Activated naive CD4-positive, alpha-beta T cell treated with anti-CD3 and anti-CD28 coated beads for 36 hours (primary cell): ENCODE data around the gene CCDC70. TPM values are rescaled to one million over a fixed set of nuclear protein-coding genes. Genes with fewer than 3 reads are reported as not detected.

Experiments used
- CTCF ChIA-PET: fragments of 350-600 bp; sonication (Branson Sonifier 250); formaldehyde crosslinking; loops from one replicate; lab custom pipeline; 2021; ENCODE audit warnings: antibody characterized with exemption; lab: Charles Lee
- DNase-seq: peaks from one replicate; pipeline ENCODE4 v3.0.0-alpha.2; 2020
- H3K27ac Mint-ChIP-seq: one replicate; pipeline ENCODE4 v1.8.0; 2021; ENCODE audit warnings: mild to moderate bottlenecking, mixed read lengths
- H3K27me3 Mint-ChIP-seq: one replicate; pipeline ENCODE4 v1.8.0; 2021; ENCODE audit warnings: low read depth, mixed read lengths
- H3K36me3 Mint-ChIP-seq: one replicate; pipeline ENCODE4 v1.8.0; 2021; ENCODE audit warnings: low read depth, mixed read lengths
- H3K4me1 Mint-ChIP-seq: one replicate; pipeline ENCODE4 v1.8.0; 2021; ENCODE audit warnings: low read depth, mixed read lengths
- H3K4me3 Mint-ChIP-seq: one replicate; pipeline ENCODE4 v1.8.0; 2021; ENCODE audit warnings: mild to moderate bottlenecking, moderate library complexity, mixed read lengths
- H3K9me3 Mint-ChIP-seq: one replicate; pipeline ENCODE4 v1.8.0; 2021; ENCODE audit warnings: mixed read lengths
- intact Hi-C: fragments of 100-400 bp; cut with micrococcal nuclease; formaldehyde crosslinking; loops from one replicate; pipeline ENCODE4 v1.15.1; 2023
- total RNA-seq, 2 experiments: library from RNA; stranded (reverse); gene quantifications; one replicate each; pipeline ENCODE4 v1.2.3, GENCODE V29; 2021

The CCDC70 gene
- total RNA-seq, 2 experiments from 2014 or later, result not detected

DNA sequence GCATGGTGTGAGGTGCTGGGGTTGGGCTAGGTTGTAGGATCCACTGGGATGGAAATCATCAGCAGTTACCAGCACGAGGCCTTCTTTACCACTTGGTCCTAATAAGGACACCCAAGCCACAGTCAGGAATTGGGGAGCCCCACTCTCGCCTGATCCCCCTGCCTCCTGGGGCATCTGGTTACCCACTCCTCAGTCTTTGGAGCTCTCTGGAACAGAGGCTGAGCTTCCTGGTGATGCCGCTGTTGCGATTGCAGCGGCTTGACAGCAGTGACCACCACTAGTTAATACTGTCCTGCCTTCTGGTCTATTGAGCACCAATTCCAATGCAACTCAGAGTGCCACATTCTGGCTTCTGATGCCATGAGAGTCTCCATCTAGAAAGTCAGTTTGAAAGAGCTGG, 30.2 kb upstream of the CCDC70 start:
- H3K36me3 Mint-ChIP-seq, result no peaks in the 10 kb centered on the region
- H3K4me3 Mint-ChIP-seq, result no peak overlapping the region
- no peak overlapping the region for H3K27ac Mint-ChIP-seq
- intact Hi-C loops, result no loop called here
- no peak for DNase-seq
- peaks cover 47% of the 10 kb centered on the region for H3K4me1 Mint-ChIP-seq
- no peaks in the 10 kb centered on the region for H3K9me3 Mint-ChIP-seq
- CTCF ChIA-PET, result interaction anchor here (1.2 to 5.8 kb wide), 14 partner anchors 11 to 397 kb away, joined by 3 to 176 read pairs (median 10); partner anchors contain the start of gene TMEM272
- no peaks in the 10 kb centered on the region for H3K27me3 Mint-ChIP-seq

DNA sequence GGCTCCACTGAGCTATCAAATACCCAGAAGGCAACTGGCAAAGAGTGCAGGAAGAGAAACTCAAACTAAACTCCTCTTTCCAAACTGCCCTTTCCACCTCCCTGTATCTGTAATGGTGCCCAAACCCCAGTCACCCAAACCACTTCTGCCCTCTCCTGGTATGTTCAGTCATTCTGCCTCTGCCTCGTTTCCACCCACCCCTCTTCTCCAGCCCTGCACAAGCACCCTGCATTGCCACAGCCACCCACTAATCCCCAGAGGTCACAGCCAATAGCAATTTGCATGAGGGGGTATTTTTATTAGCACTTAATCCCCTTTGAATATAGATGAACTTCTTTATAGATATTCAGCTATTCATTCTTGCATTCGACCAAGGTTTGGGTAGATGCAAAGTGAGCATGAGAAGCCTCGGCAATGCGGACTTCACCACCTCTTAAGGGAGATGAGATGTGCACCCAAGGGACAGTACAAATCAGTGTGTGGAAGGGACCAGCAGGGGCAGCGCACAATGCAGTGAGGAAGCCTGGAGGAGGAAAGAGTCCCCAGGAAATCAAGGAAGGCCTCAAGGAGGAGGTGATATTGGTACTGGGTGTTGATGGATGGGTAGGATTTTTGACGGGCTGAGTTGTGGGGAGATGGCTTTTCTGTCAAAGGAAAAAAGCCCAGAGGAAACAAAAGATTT, 29.2 kb upstream of the CCDC70 start:
- DNase-seq, result peak; percentile 79
- CTCF ChIA-PET, result interaction anchor here (0.6 to 5.8 kb wide), 24 partner anchors 9 to 708 kb away, joined by 3 to 176 read pairs (median 4); partner anchors contain the start of gene TMEM272
- Mint-ChIP-seq H3K4me1 (peaks cover 44% of the 10 kb centered on the region), H3K36me3 (no peaks in the 10 kb centered on the region), H3K4me3 (no peak overlapping the region), H3K9me3 (no peaks in the 10 kb centered on the region), H3K27ac (peak overlapping the region; percentile 57), H3K27me3 (no peaks in the 10 kb centered on the region)
- intact Hi-C loops, result loop anchor here (1.0 kb wide), 3 partner anchors 13 to 295 kb away; no protein-coding TSS in a partner anchor

DNA sequence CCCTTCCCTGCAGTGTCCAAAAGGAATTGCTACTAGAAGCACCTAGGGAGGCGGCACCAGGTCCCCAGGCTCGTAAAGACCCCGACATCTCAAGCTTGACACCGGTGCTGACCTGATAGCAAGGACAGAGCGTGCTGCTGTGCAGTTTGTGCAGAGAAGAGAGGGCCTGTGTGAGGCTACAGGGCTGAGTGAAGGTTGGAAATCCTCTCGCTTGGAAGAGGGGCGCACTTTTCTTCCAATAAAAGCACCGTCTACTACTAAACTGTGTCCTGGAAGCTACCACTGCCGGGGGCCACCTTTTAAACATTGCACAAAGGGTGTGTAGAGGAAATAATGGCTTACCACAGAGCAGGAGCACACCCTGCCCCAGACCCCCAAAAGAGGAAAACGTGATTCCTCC, 27.8 kb upstream of the CCDC70 start:
- intact Hi-C loops, result no loop called here
- Mint-ChIP-seq H3K9me3 (no peaks in the 10 kb centered on the region), H3K4me1 (peaks cover 41% of the 10 kb centered on the region), H3K36me3 (no peaks in the 10 kb centered on the region), H3K27ac (no peak overlapping the region), H3K27me3 (no peaks in the 10 kb centered on the region), H3K4me3 (no peak overlapping the region)
- CTCF ChIA-PET, result interaction anchor here (0.5 to 5.8 kb wide), 8 partner anchors 8 to 306 kb away, joined by 3 to 176 read pairs (median 6); partner anchors contain the start of gene TMEM272
- no peak for DNase-seq

DNA sequence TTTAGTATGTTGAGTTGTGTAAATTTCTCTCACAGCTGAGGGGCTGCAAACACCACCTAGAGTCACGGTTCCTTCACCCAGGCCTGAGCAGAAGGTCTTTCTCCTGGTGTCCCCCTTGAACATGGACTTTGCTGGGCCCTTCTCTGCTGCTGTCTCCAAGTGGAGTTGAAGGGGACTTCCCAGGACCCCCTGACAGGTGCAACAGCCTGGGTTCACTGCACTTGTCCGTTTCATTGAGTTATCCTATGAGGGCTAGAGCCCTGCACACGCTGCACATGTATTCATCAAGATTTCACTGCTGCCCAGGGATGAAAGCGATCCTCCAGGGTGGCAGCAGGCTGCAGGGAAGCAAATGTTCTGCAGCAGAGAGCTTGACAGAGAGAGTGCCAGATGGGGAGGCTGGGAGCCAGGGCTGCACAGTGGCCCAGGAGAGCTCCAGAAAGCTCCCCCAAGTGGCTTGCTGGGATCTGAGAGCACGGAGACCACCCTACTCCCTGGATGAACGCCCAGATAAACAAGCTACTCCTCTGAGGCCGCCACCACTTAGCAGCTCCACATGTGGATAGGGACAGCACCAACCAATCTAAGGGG, 27.1 kb upstream of the CCDC70 start:
- H3K27ac Mint-ChIP-seq, result no peak overlapping the region
- peaks cover 34% of the 10 kb centered on the region for H3K4me1 Mint-ChIP-seq
- H3K27me3 Mint-ChIP-seq, result no peaks in the 10 kb centered on the region
- no peak for DNase-seq
- H3K36me3 Mint-ChIP-seq, result no peaks in the 10 kb centered on the region
- no peak overlapping the region for H3K4me3 Mint-ChIP-seq
- intact Hi-C loops, result no loop called here
- CTCF ChIA-PET, result interaction anchor here (0.5 to 5.8 kb wide), 8 partner anchors 8 to 549 kb away, joined by 3 to 176 read pairs (median 6); partner anchors contain the start of gene TMEM272
- H3K9me3 Mint-ChIP-seq, result no peaks in the 10 kb centered on the region

DNA sequence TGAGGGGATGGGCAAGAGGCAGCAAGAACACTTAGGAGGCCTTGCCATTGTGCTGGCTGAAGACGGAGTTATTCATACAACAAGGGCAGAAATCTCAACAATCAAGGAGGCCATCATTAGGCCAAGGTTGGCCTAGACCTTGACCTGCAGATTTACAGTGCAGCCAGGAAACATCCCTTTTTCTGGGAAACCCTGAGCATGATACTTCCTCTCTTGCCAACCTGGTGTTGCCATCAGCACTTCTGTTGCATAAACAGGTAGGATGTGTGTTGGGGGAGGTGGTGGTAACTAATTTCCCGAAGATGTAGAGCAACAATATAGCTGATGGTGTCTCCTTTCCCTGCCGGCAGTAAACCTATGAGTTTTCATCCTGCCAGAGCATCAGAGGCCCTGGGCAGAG, 24.8 kb upstream of the CCDC70 start:
- H3K27me3 Mint-ChIP-seq, result no peaks in the 10 kb centered on the region
- H3K4me3 Mint-ChIP-seq, result no peak overlapping the region
- no peak for DNase-seq
- CTCF ChIA-PET, result interaction anchor here (0.6 to 3.1 kb wide), 4 partner anchors 9 to 210 kb away, joined by 3 to 29 read pairs (median 4); no protein-coding TSS in a partner anchor
- peaks cover 23% of the 10 kb centered on the region for H3K4me1 Mint-ChIP-seq
- H3K27ac Mint-ChIP-seq, result no peak overlapping the region
- no peaks in the 10 kb centered on the region for H3K9me3 Mint-ChIP-seq
- H3K36me3 Mint-ChIP-seq, result no peaks in the 10 kb centered on the region
- intact Hi-C loops, result no loop called here

DNA sequence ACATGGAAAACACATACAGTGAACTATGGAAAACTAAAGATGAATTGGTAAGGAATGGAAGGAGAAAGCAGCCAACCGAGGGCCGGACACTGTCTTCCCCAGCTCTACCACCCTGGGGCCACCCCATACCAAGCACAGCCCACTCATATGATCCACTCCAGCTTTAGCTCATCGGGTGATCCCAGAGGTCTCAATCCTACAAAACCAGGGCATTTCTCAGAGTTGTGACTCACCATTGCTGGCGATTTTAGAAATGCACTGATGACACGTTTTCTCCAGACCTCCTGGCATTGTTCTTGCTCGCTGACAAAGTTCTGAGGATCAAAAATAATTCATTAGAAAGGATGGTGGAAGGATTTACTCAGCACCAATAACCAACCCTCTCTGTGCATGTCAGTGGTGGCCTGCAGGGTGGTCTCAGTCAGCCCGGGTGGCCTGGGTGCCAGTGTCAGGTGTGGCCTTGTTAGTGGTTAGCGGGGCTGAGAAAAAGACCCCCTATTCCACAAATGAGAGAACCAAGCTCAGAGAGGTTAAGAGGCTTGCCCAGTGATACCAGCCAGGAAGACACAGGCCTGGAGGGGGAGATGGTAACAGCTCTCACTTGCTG, 23.4 kb upstream of the CCDC70 start:
- Mint-ChIP-seq H3K27me3 (no peaks in the 10 kb centered on the region), H3K4me1 (peaks cover 17% of the 10 kb centered on the region), H3K9me3 (no peaks in the 10 kb centered on the region), H3K27ac (no peak overlapping the region), H3K36me3 (no peaks in the 10 kb centered on the region), H3K4me3 (no peak overlapping the region)
- CTCF ChIA-PET, result interaction anchor here (0.8 to 3.1 kb wide), 9 partner anchors 8 to 289 kb away, joined by 3 to 29 read pairs (median 4); no protein-coding TSS in a partner anchor
- intact Hi-C loops, result no loop called here
- peak; percentile 44 for DNase-seq

DNA sequence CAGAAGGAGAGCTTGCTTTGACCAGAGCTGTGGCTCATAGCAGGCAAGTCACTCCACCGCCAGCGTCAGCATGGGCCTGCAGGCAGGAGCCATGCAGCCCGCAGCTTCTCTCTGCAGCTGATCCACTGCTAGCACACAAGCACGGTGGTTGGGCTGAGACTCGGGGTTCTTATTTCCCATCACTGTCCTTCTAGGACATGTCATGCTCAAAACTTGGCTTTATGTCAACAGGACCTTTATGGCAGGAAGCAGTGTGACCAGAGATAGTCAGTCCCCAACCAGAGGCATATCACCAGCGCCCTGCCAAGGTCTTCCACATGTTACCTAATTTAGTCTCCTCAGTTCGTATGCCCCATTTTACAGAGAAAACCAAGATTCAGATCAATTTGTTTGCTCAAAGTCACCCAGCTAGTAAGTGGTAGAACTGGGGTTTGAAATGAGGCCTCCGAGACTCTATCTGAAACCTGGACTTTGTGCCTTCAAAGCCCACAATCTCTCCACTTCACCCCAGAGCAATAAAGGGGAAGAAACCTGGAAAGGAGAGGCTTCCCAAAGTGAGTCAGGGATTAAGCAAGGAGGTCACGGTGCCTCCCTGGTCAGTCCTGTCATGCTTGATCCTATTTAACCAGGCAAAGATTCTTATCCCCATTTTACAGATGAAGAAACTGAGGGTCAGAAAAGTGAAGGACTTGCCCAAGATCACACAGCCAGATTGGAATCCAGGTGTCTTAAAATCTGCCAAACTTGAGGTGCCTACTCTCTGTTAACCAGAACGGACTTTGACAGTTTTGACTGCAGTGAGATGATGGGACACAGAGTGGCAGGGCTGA, 21.8 kb upstream of the CCDC70 start:
- H3K9me3 Mint-ChIP-seq, result no peaks in the 10 kb centered on the region
- H3K4me1 Mint-ChIP-seq, result peaks cover 23% of the 10 kb centered on the region
- H3K27ac Mint-ChIP-seq, result no peak overlapping the region
- CTCF ChIA-PET, result interaction anchor here (1.1 to 3.1 kb wide), 4 partner anchors 8 to 25 kb away, joined by 3 to 29 read pairs (median 4); no protein-coding TSS in a partner anchor
- intact Hi-C loops, result no loop called here
- no peak overlapping the region for H3K4me3 Mint-ChIP-seq
- H3K36me3 Mint-ChIP-seq, result no peaks in the 10 kb centered on the region
- H3K27me3 Mint-ChIP-seq, result peaks cover 4% of the 10 kb centered on the region
- DNase-seq, result no peak

DNA sequence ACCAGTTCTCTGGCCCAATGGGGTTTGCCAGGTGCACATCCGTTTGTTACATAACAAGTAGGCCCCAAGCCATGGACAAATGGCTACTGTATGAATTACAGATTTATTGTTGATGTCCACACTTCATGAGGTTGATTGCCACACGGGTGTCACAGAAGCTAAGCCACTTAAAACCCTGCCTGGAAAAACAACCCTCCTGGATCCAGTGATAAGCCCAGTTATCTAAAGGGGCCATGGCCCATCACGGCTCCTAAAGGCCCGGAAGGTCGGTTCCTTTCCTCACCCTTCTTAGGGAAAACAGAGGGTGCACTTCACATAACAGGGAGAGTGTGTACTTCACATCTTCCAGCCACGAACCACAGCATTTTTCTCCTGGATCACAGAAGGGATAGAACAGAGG, 20.9 kb upstream of the CCDC70 start:
- no peak overlapping the region for H3K27ac Mint-ChIP-seq
- intact Hi-C loops, result no loop called here
- CTCF ChIA-PET, result interaction anchor here (0.6 to 1.3 kb wide), 3 partner anchors 8 to 26 kb away, joined by 3 read pairs; no protein-coding TSS in a partner anchor
- peaks cover 6% of the 10 kb centered on the region for H3K27me3 Mint-ChIP-seq
- H3K9me3 Mint-ChIP-seq, result no peaks in the 10 kb centered on the region
- H3K4me3 Mint-ChIP-seq, result no peak overlapping the region
- no peaks in the 10 kb centered on the region for H3K36me3 Mint-ChIP-seq
- peaks cover 29% of the 10 kb centered on the region for H3K4me1 Mint-ChIP-seq
- no peak for DNase-seq

DNA sequence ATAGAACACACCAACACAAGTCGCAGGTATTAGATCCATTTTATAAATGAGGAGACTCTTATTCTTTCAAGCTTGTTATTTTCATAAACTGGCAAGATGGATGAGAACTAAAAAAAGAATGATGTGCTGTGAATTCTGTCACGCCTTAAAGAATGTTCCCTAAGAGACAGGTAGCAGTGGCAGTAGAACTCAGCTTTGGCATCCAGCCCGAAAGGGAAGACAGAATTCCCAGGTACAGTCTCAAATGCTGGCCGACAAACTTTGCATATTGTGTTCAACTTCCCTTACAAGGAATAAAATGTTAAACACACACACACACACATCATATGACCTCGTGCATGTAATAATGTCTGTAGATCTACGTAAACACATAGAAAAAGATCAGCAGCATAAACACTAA, 20.0 kb upstream of the CCDC70 start:
- no peak for DNase-seq
- Mint-ChIP-seq H3K27ac (no peak overlapping the region), H3K27me3 (peaks cover 6% of the 10 kb centered on the region), H3K9me3 (no peaks in the 10 kb centered on the region), H3K36me3 (no peaks in the 10 kb centered on the region), H3K4me3 (no peak overlapping the region), H3K4me1 (peaks cover 27% of the 10 kb centered on the region)
- intact Hi-C loops, result no loop called here
- CTCF ChIA-PET, result interaction anchor here (0.9 to 1.3 kb wide), 2 partner anchors 9 to 26 kb away, joined by 3 read pairs; no protein-coding TSS in a partner anchor

DNA sequence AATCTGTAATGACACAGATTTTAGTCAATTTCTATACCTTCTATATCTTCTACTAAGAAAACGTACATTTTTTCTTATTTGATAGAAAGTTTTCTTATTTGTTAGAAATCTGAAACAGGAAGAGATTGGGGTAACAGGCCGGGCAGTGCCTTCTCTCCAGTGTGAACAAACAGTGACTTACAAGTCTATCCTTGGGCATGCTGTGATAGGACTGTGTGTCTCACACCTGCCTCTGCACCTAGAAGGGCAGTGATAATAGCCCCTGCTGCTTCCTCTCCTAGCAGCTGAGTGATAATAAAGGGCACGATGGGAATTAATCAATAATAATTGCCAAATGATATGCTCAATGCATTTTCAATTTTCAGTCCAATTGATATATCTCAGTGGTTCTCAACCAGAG, 18.2 kb upstream of the CCDC70 start:
- Mint-ChIP-seq H3K27me3 (peaks cover 6% of the 10 kb centered on the region), H3K4me1 (peaks cover 13% of the 10 kb centered on the region), H3K9me3 (no peaks in the 10 kb centered on the region), H3K4me3 (no peak overlapping the region), H3K27ac (no peak overlapping the region), H3K36me3 (no peaks in the 10 kb centered on the region)
- CTCF ChIA-PET, result interaction anchor here (1.1 to 3.2 kb wide), 4 partner anchors 8 to 29 kb away, joined by 3 to 33 read pairs (median 10); no protein-coding TSS in a partner anchor
- DNase-seq, result no peak
- intact Hi-C loops, result no loop called here

DNA sequence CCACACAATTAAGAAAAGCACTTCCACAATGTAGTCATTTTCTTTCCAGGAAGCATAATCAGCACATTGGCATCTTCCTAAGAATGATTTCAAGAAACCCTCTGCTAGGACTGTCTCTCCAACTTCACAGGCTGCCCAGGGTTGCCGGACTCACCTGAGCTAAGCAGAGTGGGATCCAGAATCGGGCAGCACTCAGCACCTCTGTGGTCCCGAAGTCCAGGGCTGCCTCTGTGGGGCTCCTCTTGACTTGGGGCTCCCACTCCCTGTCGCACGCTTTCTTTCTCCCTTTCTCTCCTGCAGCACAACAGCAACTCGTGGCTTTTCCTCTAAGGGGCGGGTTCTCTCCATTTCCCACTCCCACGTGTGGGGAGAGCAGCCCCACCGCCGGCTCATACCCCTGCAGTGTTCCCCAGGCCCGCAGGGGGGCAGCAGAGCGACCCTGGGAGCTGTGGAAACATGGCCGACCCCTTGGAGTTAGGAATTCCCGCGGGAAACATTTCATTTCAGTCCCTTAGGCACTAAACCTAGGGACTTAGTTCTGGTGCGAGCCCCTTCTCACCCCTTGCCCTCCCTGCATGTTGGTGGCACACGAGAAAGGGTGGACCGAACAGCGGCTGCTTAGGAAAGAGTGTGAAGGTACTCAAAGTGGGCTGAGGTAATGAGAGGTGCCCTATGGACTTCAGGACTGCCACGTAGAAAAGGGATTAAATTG, 16.8 kb upstream of the CCDC70 start, which contains the start of gene TMEM272:
TSS of gene TMEM272 (minus strand) at position 316 of the 712 bp plus-strand sequence. CDS start 6,647 bp downstream, outside the sequence.
- peak; percentile 63 for DNase-seq
- Mint-ChIP-seq H3K4me1 (peaks cover 17% of the 10 kb centered on the region), H3K4me3 (peak within 1 kb of the TSS; percentile 47), H3K27ac (no peak within 1 kb of the TSS), H3K36me3 (no peaks in the 10 kb centered on the region), H3K9me3 (no peaks in the 10 kb centered on the region), H3K27me3 (peaks cover 6% of the 10 kb centered on the region)
- intact Hi-C loops, result loop anchor here (1.0 kb wide), 1 partner anchor 282 kb away; no protein-coding TSS in a partner anchor
- CTCF ChIA-PET, result interaction anchor here (0.8 to 3.2 kb wide), 14 partner anchors 10 to 282 kb away, joined by 3 to 33 read pairs (median 4); no protein-coding TSS in a partner anchor
